Suppressor macrophage (primary cell): ENCODE measurements around the gene COMT.

ENCODE experiments used
- DNase-seq, 4 experiments: peaks; one replicate each; pipeline ENCODE4 v3.0.0-alpha.2; 2020 to 2022

The COMT gene

DNA sequence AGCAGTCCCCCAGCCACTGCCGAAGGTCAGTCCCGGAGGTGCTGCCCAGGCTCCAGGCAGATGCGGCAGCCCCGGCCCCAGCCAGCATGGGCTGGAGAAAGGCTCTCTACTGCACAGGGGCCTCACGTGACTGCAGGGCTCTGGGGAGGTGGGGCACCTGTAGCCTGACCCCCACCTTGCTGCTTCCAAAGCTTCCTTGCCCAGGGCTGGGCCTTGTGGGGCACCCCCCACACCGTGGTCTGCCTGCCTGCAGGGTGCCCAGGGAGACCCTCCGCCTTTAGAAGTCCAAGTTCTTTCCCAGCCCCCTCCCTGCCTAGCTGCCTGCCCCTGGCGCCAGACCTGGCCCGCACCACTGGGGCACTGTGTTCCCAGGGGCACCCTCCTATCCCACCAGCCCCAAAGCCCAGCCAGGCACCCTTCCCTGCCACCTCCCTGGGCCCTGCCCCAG lies 28.5 kb downstream of the COMT start:
- DNase-seq = no peak

DNA sequence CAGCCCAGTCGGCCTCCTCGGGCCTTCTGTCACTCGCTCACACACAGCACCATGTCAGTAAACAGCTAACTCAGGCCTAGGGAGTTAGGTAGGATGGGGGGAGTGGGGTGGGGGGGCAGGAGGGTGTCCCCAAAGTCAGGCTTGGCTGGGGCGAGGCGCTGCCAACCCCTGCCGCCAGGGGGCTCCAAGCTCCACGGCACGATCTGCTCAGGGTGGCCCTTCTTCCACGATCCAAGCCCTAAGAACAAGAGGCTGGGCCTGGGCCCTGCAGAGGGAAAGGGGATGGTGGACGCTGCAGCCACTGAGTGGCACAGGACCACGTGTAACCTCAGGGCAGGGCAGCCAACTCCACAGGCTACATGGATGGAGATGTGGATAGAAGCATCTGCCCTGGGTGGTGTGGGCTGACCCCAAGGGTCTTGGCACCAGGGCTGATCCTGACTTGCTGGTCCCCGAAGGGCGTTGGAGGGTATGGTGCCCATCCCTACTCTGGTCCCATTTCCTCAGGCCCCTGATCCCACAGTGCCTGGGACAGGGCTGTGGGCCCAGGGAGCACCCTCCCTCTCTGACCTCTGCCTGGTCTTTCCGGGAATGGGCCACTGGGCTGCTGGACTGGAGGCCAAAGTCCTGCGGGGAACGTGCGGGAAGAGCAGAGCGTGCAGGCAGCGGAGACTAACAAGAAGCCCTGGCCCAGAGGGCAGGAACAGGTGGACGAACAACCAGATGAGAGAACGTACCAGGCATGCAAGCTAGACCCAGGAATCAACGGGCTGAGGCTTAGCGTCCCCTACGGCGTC lies 29.1 kb downstream of the COMT start:
- peak; percentile 61 to 83 (median 78) for DNase-seq

DNA sequence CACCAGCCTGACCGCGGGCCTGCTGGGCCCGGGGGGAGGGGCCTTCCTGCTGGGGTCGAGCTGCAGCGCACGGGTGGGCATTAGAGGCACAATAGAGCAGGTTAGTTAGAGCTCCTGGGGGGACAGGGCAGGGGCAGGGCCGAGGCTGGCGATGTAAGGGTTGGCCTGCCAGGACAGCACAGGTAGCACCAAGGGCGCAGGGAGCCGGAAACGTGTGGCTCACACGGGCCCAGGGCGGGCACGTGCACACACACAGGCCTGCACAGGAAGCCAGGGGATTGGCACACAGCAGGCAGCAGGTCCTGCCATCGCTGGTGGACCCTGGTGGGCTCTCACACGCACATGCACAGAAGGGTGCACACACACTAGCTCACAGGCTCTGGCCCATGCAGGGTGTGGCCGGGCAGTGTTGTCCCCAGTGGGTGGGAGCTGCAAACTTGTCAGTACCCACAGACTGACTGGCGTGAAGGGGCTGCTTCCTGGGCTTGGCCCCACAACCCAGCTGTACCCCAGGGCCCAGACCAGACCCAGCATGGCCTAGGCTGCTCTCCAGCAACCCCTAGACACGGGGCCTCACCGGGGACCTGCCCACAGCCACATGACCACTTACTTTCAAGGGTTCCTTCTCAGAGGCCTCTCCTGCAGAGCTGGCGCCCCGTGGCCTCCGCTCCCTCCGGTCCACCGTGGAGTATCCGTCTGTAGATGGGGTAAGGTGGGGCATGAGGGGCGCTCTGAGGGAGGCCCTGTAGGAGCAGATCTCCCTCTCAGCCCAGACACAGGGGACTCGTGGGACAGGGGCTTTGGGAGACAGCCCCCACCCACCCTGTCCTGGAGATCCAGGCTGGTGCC lies 29.9 kb downstream of the COMT start:
- DNase-seq = no peak

DNA sequence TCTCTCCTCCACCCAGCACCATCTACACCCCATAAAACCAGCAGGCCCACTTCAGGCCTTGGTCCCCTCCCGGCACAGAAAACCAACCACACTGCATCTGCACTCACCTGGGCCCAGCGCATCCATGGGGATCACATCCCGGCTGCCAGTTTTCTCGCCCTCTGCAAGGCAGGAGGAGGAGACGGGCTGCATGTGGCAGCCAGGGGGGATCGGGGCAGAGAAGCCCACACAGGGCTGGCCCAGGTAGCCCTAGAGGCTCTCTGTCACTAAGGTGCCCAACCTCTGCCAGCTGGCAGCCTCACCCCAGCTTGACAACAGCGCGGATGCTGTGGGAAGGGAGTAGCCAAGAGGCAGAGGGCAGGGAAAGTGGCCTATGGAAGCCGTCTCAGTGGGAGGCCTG lies 30.7 kb downstream of the COMT start:
- DNase-seq = no peak

DNA sequence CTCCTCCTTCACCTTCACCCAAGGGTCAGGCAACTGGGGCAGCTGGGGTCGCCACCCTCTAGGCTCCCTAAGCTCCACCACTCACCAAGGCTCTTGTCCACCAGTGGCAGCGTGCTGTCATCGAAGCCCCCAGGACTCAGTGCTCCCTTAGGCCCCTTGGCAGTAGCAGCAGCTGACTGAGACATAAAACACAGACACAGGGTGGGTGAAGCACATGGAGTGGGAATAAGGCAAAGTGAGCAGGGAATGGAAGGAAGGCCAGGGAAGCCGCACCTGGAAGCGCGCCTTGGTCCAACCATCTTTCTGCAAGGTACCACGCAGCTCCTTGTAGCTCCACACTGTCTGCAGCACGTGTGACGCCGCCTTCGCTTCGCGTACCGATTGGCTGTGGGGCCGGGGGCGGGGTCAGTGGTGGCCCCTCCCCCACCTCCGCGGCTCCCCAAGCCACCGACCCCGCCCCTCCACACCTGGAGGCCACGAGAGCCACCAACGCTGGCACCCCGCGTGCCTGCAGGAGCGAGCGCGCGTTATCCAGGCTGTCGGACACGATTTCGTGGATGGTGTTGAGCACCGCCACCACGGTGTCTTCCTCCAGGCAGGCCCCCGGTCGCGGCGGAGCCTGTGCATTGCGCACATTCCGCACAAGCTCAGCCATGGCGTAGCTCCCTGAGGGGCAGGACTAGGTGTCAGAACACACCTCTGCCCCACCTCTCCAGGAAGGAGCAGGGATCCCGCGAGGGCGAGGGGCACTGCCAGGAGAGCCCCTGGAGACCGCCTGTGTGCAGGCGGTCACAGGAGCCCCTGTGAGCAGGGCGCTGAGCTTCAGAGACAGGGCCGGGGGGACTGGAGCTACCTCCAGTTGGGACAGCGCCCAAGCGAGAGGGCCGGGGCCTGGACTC lies 31.3 kb downstream of the COMT start:
- no peak for DNase-seq

DNA sequence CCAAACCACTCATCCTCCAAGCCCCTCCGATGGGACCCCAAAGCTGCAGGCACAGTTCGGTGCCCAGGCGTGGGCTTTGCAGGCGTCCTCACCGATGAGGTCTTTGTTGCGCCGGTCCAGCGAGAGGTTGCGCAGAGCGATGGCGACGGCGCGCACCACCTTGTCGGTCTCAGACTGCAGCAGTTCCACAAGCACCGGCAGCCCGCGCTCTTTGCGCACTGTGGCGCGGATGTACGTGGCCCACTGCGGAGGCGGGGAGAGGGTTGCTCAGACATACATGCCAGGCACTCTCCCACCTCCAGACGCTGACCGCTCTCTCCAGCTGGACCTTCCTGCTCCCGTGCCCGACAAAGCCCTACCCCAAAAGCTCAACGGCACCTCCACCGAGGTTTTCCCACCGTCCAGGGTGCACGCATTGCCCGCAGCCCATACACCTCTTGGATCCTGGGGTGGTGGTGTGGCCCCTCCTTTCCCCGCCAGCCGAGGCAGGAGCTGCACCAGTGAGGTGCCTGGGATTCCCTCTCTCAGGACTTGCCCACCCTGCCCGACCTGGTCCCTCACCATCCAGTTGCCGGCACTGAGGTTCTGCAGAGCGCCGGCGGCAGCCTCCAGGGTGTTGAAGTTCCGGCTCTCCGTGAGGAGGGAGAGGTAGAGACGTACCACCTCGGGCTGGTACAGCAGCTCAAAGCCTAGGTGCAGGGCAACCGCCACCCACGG lies 32.1 kb downstream of the COMT start:
- DNase-seq = no peak

DNA sequence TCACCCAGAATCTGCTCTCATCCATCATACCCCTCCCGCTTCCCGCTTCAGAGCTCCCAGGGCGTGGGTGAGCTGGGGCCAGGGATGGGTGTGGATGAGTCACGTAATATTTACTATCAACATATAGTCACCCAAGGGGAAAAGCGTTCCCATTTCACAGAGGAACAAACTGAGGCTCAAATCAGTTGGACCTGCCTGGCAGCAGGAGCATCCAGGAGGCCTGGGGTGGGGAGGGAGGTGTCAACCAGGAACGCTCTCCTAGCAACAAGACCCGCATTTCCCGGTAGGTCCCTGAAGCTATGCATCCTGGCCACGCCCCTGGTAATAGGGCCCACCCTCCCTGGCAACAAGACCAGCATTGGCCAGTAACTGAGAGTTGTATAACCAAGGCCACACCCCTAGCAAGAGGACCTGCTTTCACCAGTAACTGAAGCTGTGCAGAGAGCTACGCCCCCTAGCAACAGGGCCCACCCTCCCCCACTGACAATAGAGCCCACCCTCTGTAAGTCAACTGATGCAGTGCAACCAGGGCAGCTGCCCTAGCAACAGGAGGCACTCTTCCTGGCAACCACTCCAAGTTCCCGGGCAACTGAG lies 32.8 kb downstream of the COMT start:
- DNase-seq = peak in 2 of 4 experiments; percentile 19 to 33

DNA sequence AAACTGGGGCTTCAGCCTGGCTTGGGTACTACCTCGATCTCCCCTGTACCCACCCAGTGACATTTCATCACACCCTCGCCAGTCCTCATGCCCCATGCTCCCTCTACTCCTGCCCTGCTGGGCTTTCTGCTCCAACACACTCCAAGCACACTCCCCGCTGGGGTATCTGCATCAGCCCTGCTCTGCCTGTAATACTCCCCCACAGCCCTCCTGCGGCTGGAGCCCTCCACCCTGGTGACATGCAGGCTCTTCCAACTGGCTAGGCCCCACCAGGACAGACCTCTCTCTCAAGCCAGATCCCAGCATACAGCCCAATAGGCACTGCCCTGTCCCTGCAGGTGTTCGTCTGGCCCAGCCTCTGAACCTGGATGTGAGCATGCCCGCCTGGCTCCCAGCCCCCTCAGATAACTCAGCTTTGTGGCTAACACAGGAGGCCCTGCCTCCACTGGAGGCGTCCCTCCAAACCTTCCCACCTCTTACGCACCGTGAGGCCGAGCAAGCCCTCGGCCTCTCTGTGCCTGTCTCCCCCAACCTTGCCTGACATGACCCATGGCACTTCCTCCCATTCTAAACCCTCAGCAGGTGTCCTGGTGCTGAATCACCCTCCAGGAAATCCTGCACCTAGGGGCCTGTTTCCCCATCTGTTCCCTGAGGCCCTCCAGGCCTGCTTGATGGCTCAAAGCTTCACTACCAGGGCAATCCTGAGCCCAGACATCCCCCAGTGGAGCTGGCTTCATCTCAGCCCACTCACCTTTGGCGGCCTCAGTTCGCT lies 33.5 kb downstream of the COMT start:
- DNase-seq = no peak

DNA sequence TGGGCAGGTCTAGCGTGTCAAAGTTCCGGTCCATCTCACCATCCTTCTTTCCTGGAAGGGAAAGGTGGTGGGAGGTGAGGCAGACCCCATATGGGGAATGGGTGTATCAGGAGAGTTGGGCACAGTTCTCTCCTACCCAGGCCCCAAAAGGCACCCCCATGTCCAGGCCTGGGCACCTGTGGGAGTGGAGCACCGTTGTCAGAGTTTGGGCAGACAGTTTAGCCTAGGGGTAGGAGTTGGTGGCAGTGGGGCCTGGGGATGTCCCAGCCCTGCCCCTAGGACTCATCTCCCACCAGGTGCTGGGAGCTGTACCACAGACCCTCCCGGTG lies 34.1 kb downstream of the COMT start:
- DNase-seq = no peak

DNA sequence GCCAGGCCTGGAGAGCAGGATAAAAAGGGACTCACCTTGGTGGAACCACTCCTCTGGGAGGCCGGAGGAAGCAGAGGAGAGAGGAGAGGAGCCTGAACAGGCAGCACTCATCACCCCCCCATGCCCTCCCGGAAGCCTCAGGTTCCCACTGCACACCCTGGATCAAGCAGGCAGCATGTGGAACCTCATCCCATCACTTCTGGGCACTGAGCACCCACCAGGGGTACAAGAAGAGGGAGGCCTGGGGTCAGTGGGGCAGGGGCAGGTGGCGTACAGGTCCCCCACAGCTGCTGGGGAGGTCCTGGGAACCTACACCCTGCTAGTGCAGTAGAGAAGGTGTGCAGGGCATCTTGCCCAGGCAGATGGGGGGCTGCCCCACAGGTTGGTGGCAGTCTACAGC lies 35.1 kb downstream of the COMT start:
- no peak for DNase-seq

DNA sequence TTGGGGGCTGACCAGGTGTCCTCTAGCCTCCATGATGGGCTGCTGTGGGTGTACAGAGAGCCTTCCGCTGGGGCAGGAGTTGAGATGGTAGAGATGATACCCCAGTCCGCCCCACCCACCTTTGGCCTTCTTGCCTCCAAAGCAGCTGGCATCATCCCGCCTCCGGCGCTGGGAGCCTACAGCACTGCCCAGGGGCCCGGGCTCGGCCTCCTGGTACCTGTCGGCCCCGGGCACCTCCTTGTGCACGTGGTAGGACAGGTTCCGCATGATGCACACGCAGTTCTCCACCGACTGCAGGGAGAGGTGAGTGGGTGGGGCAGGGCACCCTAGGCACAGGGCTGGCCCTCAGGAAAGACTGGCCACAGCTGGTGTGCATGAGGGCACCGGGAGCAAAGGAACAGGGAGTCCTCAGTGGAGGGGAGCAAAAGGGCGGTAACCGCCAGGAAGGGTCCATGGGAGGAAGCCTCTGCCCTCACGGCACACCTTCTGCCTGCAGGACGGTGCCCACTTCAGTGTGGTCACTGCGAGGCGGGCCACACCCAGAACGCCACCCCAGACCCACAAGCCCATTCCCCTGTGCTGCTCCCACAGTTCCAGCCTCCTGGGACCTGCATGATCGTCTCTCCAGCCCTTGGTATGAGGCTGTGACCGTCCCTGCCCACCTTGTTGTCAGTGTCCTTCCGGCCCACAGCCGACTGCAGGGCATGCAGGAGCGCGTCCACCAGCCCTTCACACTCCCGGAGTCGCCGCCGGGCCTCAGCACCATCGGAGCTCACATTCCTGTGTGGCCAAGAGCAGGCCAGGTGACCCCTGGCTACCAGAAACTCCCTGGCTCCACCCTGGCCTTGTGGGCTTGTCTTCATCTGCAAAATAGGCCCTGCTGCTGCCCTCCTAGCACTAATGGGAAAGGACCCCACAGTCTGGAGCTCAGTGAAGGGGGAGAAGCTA lies 36.0 kb downstream of the COMT start:
- no peak for DNase-seq

DNA sequence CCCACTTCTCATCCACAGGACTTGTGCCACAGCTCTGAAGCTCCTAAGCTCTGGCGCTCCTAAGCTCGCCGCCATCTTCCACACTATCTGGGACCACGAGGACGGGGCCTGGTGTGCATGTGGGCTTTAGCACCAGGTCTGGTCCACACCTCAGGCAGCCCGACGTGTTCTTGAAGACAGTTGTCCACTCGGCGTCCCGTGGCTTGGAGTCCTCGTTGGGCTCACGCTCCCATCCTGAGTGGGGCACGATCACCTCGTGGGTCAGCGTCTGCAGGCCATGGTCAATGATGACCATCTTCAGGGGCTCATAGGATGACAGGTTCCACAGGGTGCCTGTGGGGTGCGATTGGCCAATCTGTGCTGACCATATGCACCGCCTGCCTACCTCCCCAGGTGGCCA lies 37.2 kb downstream of the COMT start:
- no peak for DNase-seq

DNA sequence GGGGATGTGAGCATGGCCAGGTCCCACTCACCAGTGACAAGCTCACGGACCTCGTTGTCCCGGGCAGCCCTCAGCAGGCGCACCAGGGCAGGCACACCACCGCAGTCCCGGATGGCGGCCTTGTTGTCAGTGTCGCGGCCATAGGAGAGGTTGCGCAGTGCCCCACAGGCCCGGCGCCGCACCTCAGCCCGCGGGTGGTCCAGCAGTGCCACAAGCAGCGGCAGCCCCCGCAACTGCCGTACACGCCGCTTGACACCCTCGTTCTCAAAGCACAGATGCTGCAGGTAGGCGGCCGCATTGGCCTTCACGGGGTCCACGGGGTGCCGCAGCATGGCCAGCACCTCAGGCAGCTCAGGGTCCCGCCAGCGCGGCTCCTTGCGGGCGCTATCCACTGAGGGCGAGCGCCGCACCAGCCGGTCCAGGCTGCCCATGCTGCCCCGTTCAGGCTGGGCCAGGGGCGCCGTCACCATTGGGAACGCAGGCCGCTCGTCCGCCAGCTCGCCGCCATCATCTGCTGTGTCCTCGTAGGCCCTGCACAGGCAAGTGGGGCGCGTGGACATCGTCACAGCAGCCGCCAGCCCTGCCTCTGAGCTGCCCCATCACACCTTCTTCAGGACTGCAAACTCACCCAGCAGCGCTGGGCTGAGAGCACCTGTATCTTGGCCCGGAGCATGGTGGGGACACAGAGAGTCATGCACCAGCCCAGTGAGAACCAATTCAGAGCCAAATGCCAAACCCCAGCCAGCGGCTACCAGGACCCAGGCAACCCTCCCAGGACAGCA lies 38.3 kb downstream of the COMT start:
- DNase-seq = no peak

DNA sequence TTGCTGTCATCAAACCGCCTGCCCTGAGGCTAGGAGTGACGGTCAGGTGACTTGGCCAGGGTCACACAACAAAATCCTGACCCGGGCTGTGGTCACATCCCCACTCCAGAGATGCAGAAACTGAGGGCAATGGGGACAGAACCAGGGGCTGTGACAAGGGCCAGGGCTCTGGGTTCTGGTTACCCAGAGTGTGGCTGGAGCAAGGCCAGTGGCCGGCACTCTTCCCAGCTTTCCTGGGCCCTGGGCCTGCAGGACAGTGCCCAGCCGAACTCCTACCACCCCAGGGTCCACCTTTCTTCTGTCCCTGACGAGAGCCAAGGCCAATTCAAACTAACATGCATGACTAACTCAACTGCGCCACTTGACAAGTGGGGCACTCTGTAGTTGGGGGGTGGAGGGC lies 39.2 kb downstream of the COMT start:
- no peak for DNase-seq

DNA sequence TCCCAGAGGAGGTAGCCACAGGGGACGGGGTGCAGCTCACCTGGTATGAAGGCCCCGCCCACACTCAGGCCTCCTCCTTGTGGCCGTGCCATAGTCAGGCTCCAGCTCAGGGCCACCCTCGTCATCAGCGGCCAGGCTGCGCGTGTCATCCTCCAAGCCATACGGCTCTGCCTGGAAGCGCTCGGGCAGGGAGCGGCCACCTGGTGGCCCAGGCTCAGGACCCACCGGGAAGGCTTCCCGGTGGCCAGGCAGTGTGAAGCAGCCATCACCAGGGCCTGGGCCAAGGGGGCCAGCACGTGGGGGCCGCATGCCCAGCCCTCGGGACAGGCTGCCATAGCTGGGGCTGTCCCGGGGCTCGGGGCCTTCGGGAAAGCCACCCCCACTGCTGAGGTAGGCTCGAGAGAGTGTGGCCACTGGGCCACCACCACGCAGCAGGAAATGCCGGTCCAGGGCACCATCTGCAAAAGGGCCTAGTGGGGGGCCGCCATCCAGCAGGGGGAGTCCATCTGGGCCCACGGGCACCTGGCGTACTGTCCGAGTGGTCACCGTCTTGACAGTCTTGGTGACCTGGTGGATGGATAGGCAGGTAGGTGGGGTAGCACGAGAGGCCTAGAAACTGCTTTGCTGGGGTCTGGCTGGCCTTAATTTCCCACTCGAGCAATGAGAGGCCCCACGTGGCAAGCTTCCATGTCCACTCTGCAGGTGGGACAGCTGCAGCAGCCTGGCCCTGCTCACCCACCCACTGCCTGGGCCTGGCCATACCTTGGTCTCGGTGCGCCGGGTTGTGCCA lies 39.8 kb downstream of the COMT start:
- no peak for DNase-seq

DNA sequence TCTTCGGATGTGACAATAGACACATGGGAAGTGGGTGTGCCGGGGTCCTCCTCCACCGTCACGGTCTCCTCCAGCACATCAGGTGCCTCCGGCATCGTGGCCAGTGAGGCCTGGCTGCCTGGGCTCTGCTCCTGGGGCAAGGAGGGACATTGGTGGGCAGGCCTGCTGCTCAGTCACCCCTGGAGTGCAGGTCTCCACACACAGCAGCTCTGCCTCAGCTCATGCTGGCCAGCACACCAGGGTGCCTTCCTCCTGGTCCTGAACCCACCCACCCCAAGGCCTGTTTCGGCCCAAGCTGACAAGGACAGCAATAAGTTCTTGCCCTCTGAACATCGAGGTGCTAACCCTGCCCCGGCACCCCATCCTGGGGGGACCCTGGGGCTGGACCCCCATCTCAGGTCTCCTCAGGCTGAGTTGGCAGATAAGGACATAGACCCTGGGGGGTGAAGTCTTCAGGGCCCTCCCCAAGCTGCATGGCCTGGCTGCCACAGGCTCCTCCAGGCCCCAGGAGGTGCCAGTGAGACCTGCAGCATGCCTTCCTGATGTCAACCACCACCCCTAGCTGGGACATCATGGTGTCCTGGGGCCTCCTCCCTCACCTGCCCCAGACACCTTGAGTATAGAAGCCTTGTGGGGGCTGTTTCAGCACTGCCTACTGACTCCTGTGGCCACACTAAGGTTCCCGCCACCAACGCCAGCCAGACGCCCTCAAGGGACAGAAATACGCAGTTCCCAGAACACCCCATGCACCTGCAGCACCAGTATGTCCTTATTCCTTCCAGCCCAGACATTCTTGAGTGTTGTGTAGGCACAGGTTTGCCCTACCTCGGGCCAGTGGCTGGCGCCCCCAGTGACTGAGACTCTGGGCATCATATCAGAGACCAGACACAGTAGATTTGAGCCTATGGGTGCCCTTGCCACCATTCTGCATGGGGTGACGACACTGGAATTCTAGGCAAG lies 40.7 kb downstream of the COMT start:
- DNase-seq = no peak

DNA sequence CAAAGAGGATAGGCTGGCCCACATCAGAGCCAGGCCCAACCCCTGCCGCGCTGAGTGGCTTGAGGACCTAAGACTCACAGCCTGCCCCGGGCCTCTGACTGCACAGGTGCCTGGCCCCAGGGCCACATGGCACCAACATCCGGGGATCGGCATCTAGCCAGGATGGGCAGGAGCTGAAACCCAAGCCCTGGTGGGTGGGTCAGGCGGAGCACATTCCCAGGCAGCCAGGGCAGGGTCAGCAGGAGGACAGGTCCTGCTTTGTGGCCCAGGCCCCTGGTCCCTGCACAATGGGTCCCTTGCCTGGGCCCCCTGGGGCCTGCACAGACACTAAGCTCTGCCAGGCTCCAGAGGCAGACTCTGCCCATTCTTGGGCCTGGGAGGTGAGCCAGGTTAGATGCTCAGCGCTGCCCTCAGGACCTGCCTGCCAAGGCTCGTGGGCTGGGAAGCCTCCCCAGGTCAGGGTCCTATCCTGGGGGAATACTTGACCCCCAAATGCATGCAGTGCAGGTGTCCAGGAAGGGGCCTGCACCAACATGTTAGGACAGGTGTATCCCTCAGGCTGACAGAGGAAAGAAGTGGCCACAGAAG lies 41.5 kb downstream of the COMT start:
- no peak for DNase-seq
